Adrenal gland (tissue), 5 donors: Measurements from ENCODE around the gene GORAB.

Source experiments
- CTCF ChIP-seq, 6 experiments: fragments of 450-650 bp in 4 of 6; fragments of 200-600 bp in 2 of 6; sonication (generic) in 1 of 6; IDR thresholded peaks; 1 replicate in 5 of 6; 2 replicates in 1 of 6; pipeline versions ENCODE4 v1.5.1 to v1.8.0; 2016 to 2021; ENCODE audit warnings: antibody characterized with exemption in 6 of 6, mild to moderate bottlenecking in 2 of 6, moderate library complexity in 1 of 6
- POLR2A ChIP-seq, 2 donors: fragments of 450-650 bp; IDR thresholded peaks; one replicate each; pipeline ENCODE4 v1.6.1; 2017; ENCODE audit warnings: antibody characterized with exemption in 2 of 2, mild to moderate bottlenecking in 2 of 2, moderate library complexity in 1 of 2
- donor health status: DM: no; HTN: no; CAD: no.

- TF ChIP-seq CTCF (IDR thresholded peaks at IDR 0.05) (no peak), POLR2A (IDR thresholded peaks at IDR 0.05) (peak; percentile 67 to 96)
Measured at GRCh38 chr1:170531758-170532657, at the start of gene GORAB.
